Activated gamma-delta T cell treated with anti-CD3 and anti-CD28 coated beads, Interleukin-2, amount 50 U/mL, for 16 hours (primary cell): Measurements from ENCODE around the gene TFRC.
"Not testable (repeated sequence)": the region's sequence is repeated elsewhere in the genome, so short reads cannot be mapped to it uniquely, and the experiment has no call there.

Experiments used
- DNase-seq: peaks from one replicate; pipeline ENCODE4 v3.0.0-alpha.2; 2020; ENCODE audit warnings: low read depth

TFRC gene

DNA sequence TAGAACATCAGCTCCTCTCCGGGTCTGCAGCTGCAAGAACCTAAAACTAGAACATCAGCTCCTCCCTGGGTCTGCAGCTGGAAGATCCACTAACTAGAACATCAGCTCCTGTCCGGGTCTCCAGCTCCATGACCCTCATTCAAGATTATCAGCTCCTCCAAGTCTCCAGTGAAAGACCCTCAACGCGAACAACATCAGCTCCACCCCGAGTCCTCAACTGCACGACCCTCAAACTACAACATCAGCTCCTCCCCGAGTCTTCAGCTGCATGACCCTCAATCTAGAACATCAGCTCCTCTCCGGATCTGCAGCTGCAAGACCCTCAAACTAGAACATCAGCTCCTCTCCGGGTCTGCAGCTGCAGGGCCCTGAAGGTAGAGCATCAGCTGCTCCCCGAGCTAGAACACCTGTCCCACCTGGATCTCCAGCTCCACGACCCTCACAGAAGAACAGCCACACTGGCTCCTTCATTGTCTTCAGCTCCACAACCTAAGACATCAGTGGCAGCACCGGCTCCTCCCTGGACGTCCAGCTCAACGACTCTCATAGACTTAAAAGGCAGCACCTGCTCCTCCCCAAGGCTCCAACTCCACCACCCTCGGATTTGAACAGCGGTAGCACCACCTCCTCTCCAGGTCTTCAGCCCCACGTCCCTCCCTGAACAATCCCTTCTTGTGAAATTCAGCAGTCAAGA, 77.4 kb downstream of the TFRC start:
- not testable (repeated sequence) for DNase-seq

DNA sequence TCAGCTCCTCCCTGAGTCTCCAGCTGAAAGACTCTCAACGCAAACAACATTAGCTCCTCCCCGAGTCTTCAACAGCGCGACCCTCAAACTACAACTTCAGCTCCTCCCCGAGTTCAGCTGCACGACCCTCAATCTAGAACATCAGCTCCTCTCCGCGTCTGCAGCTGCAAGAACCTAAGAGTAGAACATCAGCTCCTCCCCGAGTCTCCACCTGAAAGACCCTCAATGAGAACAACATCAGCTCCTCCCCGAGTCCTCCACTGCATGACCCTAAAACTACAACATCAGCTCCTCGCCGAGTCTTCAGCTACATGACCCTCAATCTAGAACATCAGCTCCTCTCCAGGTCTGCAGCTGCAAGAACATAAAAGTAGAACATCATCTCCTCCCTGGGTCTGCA, 78.3 kb downstream of the TFRC start:
- no peak for DNase-seq

DNA sequence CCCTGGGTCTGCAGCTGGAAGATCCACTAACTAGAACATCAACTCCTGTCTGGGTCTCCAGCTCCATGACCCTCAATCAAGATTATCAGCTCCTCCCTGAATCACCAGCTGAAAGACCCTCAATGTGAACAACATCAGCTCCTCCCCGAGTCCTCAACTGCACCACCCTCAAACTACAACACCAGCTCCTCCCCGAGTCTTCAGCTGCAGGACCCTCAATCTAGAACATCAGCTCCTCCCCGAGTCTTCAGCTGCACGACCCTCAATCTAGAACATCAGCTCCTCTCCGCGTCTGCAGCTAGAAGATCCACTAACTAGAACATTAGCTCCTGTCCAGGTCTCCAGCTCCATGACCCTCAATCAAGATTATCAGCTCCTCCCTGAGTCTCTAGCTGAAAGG, 79.2 kb downstream of the TFRC start:
- DNase-seq: not testable (repeated sequence)

DNA sequence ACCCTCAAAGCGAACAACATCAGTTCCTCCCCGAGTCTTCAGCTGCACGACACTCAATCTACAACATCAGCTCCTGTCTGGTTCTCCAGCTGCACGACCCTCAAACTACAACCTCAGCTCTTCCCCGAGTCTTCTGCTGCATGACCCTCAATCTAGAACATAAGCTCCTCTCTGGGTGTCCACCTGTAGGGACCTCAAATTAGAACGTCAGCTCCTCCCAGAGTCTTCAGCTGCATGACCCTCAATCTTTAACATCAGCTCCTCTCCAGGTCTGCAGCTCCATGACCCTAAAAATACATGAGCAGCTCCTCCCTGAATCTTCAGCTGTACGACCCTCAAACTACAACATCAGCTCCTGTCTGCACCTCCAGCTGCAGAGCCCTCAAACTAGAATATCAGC, 80.7 kb downstream of the TFRC start:
- DNase-seq: not testable (repeated sequence)

DNA sequence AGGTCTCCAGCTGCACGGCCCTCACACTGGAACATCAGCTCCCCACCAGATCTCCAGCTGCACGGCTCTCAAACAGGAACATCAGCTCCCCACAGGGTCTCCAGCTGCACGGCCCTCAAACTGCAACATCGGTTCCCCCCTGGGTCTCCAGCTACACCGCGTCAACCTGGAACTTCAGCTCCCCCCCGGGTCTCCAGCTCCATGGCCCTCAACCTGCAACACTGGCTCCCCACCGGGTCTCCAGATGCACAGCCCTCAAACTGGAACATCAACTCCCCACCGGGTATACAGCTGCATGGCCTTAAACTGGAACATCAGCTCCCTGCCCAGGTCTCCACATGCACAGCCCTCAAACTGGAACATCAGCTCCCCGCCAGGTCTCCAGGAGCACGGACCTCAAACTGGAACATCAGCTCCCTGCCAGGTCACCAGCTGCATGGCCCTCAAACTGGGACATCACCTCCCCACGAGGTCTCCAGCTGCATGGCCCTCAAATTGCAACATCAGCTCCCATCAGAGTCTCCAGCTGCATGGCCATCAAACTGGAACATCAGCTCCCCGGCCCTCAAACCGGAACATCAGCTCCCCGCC, 81.4 kb downstream of the TFRC start:
- DNase-seq: not testable (repeated sequence)

DNA sequence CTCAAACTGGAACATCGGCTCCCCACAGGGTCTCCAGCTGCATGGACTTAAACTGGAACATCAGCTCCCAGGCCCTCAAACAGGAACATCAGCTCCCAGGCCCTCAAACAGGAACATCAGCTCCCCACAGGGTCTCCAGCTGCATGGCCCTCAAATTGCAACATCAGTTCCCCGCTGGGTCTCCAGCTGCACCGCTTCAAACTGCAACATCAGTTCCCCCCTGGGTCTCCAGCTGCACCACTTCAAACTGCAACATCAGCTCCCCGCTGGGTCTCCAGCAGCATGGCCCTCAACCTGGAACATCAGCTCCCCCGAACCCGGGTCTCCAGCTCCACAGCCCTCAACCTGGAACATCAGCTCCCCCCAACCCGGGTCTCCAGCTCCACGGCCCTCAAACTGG, 82.0 kb downstream of the TFRC start:
- no peak for DNase-seq
